Measurements from ENCODE around the gene FZD2.

FZD2 gene

DNA sequence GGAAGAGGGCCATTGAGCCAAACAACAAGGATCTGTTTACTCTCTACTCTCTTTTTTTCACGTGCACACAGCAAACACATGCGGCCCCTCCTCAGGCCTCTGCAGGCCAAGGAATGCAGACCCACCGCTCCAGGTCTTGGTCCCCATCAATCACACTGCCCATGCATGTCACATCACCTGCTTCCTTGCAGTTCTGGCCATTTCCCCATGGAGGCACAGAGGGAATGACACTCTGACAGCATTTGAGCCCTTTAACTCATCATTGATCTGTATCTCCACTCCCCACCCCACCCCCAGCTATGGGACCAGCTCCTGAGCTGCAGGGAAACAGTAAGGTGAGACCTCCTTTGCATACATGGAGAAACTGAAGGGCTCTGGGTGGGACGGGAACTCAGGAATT, 53.0 kb downstream of the FZD2 start:
- no peak overlapping the region for H3K9ac ChIP-seq (ENCODE audit: low read length in 2 of 2)
- H3K27ac ChIP-seq (ENCODE audit: low read length), result no peak overlapping the region
- H3K9me3 ChIP-seq (ENCODE audit: control insufficient read depth in 2 of 2, low read length in 2 of 2), result no peaks in the 10 kb centered on the region
- H3K27me3 ChIP-seq (ENCODE audit: control insufficient read depth in 1 of 2, insufficient read depth in 2 of 2, low read length in 2 of 2), result peaks cover 0 to 2% of the 10 kb centered on the region in 2 donors
- no peak overlapping the region for H3K4me3 ChIP-seq (ENCODE audit: low read length in 2 of 2)
- H3K4me1 ChIP-seq (ENCODE audit: control insufficient read depth, insufficient read depth, low read length), result peaks cover 6% of the 10 kb centered on the region
- no peaks in the 10 kb centered on the region for H3K36me3 ChIP-seq (ENCODE audit: control insufficient read depth in 2 of 2, insufficient read depth in 2 of 2, low read length in 2 of 2)
